DMS79 (cell line): ENCODE measurements around the gene FGFR4.
"Not testable (repeated sequence)": the region's sequence is repeated elsewhere in the genome, so short reads cannot be mapped to it uniquely, and the experiment has no call there.

Experiments
- DNase-seq: peaks from one replicate; lab custom pipeline; 2025; lab: John Stamatoyannopoulos, UW

Gene FGFR4

GRCh38 chr5:177086654-177087397 lies at the start of gene FGFR4:
Gene FGFR4 (plus strand): TSS chr5:177086915. CDS start chr5:177089603, 2,688 bp downstream.
- no peak for DNase-seq

- DNase-seq: no peak
These were observed 49.8 kb upstream of the FGFR4 start for GRCh38 chr5:177036921-177037320.

- DNase-seq: peak; percentile 56
These were observed 45.8 kb upstream of the FGFR4 start for GRCh38 chr5:177040814-177041420.

GRCh38 chr5:177041936-177042335 lies 44.8 kb upstream of the FGFR4 start:
- DNase-seq: no peak

- DNase-seq: no peak
These were observed 43.6 kb upstream of the FGFR4 start for GRCh38 chr5:177043114-177043513.

GRCh38 chr5:177043958-177044357 lies 42.8 kb upstream of the FGFR4 start:
- DNase-seq: no peak

GRCh38 chr5:177044641-177045040 lies 42.1 kb upstream of the FGFR4 start:
- no peak for DNase-seq

GRCh38 chr5:177045631-177046030 lies 41.1 kb upstream of the FGFR4 start:
- DNase-seq: no peak

GRCh38 chr5:177048531-177048930 lies 38.2 kb upstream of the FGFR4 start:
- not testable (repeated sequence) for DNase-seq

- DNase-seq: no peak
These were observed 37.4 kb upstream of the FGFR4 start for GRCh38 chr5:177049285-177049684.

- DNase-seq: no peak
These were observed 22.0 kb upstream of the FGFR4 start for GRCh38 chr5:177064500-177065277.

GRCh38 chr5:177065491-177065890 lies 21.2 kb upstream of the FGFR4 start:
- no peak for DNase-seq

GRCh38 chr5:177066224-177066623 lies 20.5 kb upstream of the FGFR4 start:
- no peak for DNase-seq

GRCh38 chr5:177067503-177067902 lies 19.2 kb upstream of the FGFR4 start:
- no peak for DNase-seq

- DNase-seq: no peak
These were observed 16.1 kb upstream of the FGFR4 start for GRCh38 chr5:177070536-177071191.

GRCh38 chr5:177071666-177072385 lies 14.9 kb upstream of the FGFR4 start:
- peak; percentile 12 for DNase-seq

GRCh38 chr5:177077335-177077734 lies 9.4 kb upstream of the FGFR4 start:
- no peak for DNase-seq

GRCh38 chr5:177079606-177080005 lies 7.1 kb upstream of the FGFR4 start:
- DNase-seq: no peak

- DNase-seq: no peak
These were observed 6.5 kb upstream of the FGFR4 start for GRCh38 chr5:177080265-177080664.

- DNase-seq: no peak
These were observed 4.9 kb upstream of the FGFR4 start for GRCh38 chr5:177081859-177082258.

- no peak for DNase-seq
These were observed 3.4 kb upstream of the FGFR4 start for GRCh38 chr5:177083357-177083756.

GRCh38 chr5:177084175-177084574 lies 2.5 kb upstream of the FGFR4 start:
- no peak for DNase-seq
